ENCODE data around the gene LRP1B. TPM values are rescaled to one million over a fixed set of nuclear protein-coding genes. Genes with fewer than 3 reads are reported as not detected.
A peak's percentile ranks its signal among the peaks of the same experiment; 100 is the strongest.

Gene LRP1B
- total RNA-seq, 1 donor from 2014 or later, result 1.7 TPM

GRCh38 chr2:140747665-140748064, 1383.2 kb downstream of the LRP1B start:
- H3K27me3 Mint-ChIP-seq (ENCODE audit: low read depth), result no peaks in the 10 kb centered on the region
- H3K4me3 Mint-ChIP-seq, result no peak overlapping the region
- no peaks in the 10 kb centered on the region for H3K36me3 Mint-ChIP-seq
- no peaks in the 10 kb centered on the region for H3K4me1 Mint-ChIP-seq
- TF ChIP-seq CTCF (IDR thresholded peaks at IDR 0.05; ENCODE audit: unreplicated experiment), result no peak
- no peak overlapping the region for H3K27ac Mint-ChIP-seq
- H3K9me3 Mint-ChIP-seq, result peaks cover under 1% of the 10 kb centered on the region
- no peak for DNase-seq (ENCODE audit: low spot score in 2 of 2, unreplicated experiment in 2 of 2)

DNA sequence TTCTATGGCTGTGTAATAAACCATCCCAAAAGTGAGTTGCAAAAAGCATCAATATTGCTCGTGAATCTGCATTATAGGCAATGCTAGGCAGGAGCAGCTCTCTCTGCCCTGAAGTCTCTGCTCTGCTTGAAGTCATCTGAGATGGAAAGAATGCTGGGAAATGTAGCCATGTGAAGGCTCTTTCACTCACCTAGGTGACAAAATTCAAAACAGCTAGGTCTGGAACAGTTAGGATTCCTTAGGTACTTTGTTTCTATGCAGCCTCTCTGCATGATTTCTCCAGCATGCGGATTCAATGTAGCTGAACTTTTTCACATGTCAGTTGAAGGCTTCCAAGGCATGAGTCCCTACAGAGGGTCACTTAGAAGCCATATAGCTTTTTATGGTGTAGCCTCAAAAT, 1383.7 kb downstream of the LRP1B start:
- TF ChIP-seq CTCF (IDR thresholded peaks at IDR 0.05; ENCODE audit: unreplicated experiment), result no peak
- no peaks in the 10 kb centered on the region for H3K4me1 Mint-ChIP-seq
- no peak overlapping the region for H3K4me3 Mint-ChIP-seq
- H3K27me3 Mint-ChIP-seq (ENCODE audit: low read depth), result no peaks in the 10 kb centered on the region
- H3K9me3 Mint-ChIP-seq, result no peaks in the 10 kb centered on the region
- no peaks in the 10 kb centered on the region for H3K36me3 Mint-ChIP-seq
- no peak overlapping the region for H3K27ac Mint-ChIP-seq
- no peak for DNase-seq (ENCODE audit: low spot score in 2 of 2, unreplicated experiment in 2 of 2)

DNA sequence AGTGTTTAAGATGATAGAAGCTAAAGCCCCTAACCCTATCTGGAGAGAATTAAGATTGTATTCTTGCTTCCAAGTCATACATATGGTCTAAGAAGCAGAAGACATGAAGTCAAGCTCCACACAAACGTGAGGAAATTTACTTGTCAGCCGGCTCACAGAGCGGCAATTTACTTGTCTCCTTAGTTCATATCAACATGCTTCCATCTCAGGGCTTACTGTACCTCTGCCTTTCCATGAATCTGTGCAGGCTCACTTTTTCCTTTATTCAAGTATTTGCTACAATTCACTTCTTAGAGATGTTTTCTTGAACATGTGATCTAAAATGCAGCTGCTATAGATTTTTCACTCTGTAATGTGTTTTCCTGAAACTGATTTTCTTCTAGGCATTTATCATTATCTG, 1386.4 kb downstream of the LRP1B start:
- no peaks in the 10 kb centered on the region for H3K4me1 Mint-ChIP-seq
- H3K9me3 Mint-ChIP-seq, result peaks cover 17% of the 10 kb centered on the region
- no peaks in the 10 kb centered on the region for H3K27me3 Mint-ChIP-seq (ENCODE audit: low read depth)
- no peak for TF ChIP-seq CTCF (IDR thresholded peaks at IDR 0.05; ENCODE audit: unreplicated experiment)
- no peak overlapping the region for H3K27ac Mint-ChIP-seq
- DNase-seq (ENCODE audit: low spot score in 2 of 2, unreplicated experiment in 2 of 2), result no peak
- no peaks in the 10 kb centered on the region for H3K36me3 Mint-ChIP-seq
- no peak overlapping the region for H3K4me3 Mint-ChIP-seq

- H3K4me1 Mint-ChIP-seq, result peaks cover 2% of the 10 kb centered on the region
- no peak for DNase-seq (ENCODE audit: low spot score in 2 of 2, unreplicated experiment in 2 of 2)
- no peaks in the 10 kb centered on the region for H3K27me3 Mint-ChIP-seq (ENCODE audit: low read depth)
- no peaks in the 10 kb centered on the region for H3K36me3 Mint-ChIP-seq
- TF ChIP-seq CTCF (IDR thresholded peaks at IDR 0.05; ENCODE audit: unreplicated experiment), result no peak
- no peak overlapping the region for H3K4me3 Mint-ChIP-seq
- H3K27ac Mint-ChIP-seq, result no peak overlapping the region
- peaks cover 28% of the 10 kb centered on the region for H3K9me3 Mint-ChIP-seq
Observed at GRCh38 chr2:140737006-140737405, 1393.8 kb downstream of the LRP1B start.

GRCh38 chr2:140734992-140735391, 1395.8 kb downstream of the LRP1B start:
- no peak overlapping the region for H3K27ac Mint-ChIP-seq
- no peak overlapping the region for H3K4me3 Mint-ChIP-seq
- DNase-seq (ENCODE audit: low spot score in 2 of 2, unreplicated experiment in 2 of 2), result no peak
- no peak for TF ChIP-seq CTCF (IDR thresholded peaks at IDR 0.05; ENCODE audit: unreplicated experiment)
- H3K4me1 Mint-ChIP-seq, result peaks cover 2% of the 10 kb centered on the region
- H3K27me3 Mint-ChIP-seq (ENCODE audit: low read depth), result no peaks in the 10 kb centered on the region
- peaks cover 19% of the 10 kb centered on the region for H3K9me3 Mint-ChIP-seq
- no peaks in the 10 kb centered on the region for H3K36me3 Mint-ChIP-seq

GRCh38 chr2:140718999-140719398, 1411.8 kb downstream of the LRP1B start:
- no peaks in the 10 kb centered on the region for H3K27me3 Mint-ChIP-seq (ENCODE audit: low read depth)
- H3K9me3 Mint-ChIP-seq, result peaks cover 4% of the 10 kb centered on the region
- peaks cover 22% of the 10 kb centered on the region for H3K4me1 Mint-ChIP-seq
- no peaks in the 10 kb centered on the region for H3K36me3 Mint-ChIP-seq
- no peak for DNase-seq (ENCODE audit: low spot score in 2 of 2, unreplicated experiment in 2 of 2)
- H3K27ac Mint-ChIP-seq, result peak overlapping the region; percentile 45
- TF ChIP-seq CTCF (IDR thresholded peaks at IDR 0.05; ENCODE audit: unreplicated experiment), result no peak
- no peak overlapping the region for H3K4me3 Mint-ChIP-seq
